HL-60 (cell line): ENCODE data around the gene TBC1D12.

Source experiments
- GABPA ChIP-seq: IDR thresholded peaks from 2 replicates; pipeline ENCODE4 v1.6.1; 2012; ENCODE audit warnings: low read depth
- POLR2AphosphoS5 ChIP-seq: IDR thresholded peaks from 2 replicates; pipeline ENCODE4 v1.6.1; 2012; ENCODE audit warnings: low read depth
- TF ChIP-seq, protein P1 (sequence below): IDR thresholded peaks from one replicate; pipeline ENCODE4 v1.5.1; 2011; ENCODE audit warnings: low read length, control low read depth, inconsistent platforms; ENCODE audit not compliant: insufficient read depth
- TF ChIP-seq, protein P2 (sequence below): IDR thresholded peaks from 2 replicates; pipeline ENCODE4 v1.6.1; 2012; ENCODE audit warnings: low read depth; ENCODE audit not compliant: insufficient replicate concordance

DNA sequence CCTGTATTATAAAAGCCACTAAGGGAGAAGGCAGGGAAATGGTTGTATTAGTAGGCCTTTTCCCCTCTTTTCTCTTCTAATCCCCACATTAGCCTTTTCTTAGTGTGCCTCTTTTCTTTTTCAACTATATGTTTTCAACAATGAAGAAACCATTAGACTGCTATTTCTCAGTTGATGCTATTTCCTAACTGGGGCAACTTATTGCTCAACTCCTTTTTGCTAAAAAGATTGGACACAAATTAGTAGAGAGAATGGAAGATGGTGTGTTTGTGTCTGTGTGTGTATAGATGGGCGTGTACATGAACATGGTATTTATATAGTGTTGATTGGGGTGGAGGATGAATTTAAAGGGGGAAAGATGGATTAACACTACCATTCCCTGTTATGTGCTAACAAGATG is 28.4 kb downstream of the TBC1D12 start:
- TF ChIP-seq GABPA (no peak), POLR2AphosphoS5 (no peak)
- TF ChIP-seq, protein P1, sequence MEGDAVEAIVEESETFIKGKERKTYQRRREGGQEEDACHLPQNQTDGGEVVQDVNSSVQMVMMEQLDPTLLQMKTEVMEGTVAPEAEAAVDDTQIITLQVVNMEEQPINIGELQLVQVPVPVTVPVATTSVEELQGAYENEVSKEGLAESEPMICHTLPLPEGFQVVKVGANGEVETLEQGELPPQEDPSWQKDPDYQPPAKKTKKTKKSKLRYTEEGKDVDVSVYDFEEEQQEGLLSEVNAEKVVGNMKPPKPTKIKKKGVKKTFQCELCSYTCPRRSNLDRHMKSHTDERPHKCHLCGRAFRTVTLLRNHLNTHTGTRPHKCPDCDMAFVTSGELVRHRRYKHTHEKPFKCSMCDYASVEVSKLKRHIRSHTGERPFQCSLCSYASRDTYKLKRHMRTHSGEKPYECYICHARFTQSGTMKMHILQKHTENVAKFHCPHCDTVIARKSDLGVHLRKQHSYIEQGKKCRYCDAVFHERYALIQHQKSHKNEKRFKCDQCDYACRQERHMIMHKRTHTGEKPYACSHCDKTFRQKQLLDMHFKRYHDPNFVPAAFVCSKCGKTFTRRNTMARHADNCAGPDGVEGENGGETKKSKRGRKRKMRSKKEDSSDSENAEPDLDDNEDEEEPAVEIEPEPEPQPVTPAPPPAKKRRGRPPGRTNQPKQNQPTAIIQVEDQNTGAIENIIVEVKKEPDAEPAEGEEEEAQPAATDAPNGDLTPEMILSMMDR: no peak
- TF ChIP-seq, protein P2, sequence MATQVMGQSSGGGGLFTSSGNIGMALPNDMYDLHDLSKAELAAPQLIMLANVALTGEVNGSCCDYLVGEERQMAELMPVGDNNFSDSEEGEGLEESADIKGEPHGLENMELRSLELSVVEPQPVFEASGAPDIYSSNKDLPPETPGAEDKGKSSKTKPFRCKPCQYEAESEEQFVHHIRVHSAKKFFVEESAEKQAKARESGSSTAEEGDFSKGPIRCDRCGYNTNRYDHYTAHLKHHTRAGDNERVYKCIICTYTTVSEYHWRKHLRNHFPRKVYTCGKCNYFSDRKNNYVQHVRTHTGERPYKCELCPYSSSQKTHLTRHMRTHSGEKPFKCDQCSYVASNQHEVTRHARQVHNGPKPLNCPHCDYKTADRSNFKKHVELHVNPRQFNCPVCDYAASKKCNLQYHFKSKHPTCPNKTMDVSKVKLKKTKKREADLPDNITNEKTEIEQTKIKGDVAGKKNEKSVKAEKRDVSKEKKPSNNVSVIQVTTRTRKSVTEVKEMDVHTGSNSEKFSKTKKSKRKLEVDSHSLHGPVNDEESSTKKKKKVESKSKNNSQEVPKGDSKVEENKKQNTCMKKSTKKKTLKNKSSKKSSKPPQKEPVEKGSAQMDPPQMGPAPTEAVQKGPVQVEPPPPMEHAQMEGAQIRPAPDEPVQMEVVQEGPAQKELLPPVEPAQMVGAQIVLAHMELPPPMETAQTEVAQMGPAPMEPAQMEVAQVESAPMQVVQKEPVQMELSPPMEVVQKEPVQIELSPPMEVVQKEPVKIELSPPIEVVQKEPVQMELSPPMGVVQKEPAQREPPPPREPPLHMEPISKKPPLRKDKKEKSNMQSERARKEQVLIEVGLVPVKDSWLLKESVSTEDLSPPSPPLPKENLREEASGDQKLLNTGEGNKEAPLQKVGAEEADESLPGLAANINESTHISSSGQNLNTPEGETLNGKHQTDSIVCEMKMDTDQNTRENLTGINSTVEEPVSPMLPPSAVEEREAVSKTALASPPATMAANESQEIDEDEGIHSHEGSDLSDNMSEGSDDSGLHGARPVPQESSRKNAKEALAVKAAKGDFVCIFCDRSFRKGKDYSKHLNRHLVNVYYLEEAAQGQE: no peak
